Measurements from ENCODE around the gene MORN2.

DNA sequence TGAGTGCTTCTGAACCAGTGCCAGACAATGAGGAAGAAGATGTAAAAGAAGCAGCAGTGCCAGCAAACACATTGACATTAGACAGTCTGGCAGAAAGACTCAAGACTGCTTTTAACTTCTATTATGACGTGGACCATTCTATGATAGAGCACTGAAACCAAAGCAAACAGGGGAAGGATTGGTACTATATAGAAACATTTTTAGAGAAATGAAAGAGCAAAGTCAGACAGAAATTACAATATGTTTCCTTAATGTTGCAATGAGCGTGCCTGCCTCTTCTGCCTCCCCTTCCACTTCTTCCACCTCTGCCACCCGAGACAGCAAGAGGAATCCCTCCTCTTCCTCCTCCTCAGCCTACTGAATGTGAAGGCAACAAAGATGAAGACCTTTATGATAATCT lies 39.8 kb upstream of the MORN2 start:
- TF ChIP-seq ZNF274 (IDR thresholded peaks at IDR 0.05; ENCODE audit: low read length) (no peak), ZNF274 (tag by site-specific recombination; IDR thresholded peaks at IDR 0.05; ENCODE audit: borderline replicate concordance) (no peak), ZNF48 (tag by site-specific recombination; IDR thresholded peaks at IDR 0.05) (no peak), ZNF324 (tag by site-specific recombination; IDR thresholded peaks at IDR 0.05) (no peak)
- TF ChIP-seq, protein P1, sequence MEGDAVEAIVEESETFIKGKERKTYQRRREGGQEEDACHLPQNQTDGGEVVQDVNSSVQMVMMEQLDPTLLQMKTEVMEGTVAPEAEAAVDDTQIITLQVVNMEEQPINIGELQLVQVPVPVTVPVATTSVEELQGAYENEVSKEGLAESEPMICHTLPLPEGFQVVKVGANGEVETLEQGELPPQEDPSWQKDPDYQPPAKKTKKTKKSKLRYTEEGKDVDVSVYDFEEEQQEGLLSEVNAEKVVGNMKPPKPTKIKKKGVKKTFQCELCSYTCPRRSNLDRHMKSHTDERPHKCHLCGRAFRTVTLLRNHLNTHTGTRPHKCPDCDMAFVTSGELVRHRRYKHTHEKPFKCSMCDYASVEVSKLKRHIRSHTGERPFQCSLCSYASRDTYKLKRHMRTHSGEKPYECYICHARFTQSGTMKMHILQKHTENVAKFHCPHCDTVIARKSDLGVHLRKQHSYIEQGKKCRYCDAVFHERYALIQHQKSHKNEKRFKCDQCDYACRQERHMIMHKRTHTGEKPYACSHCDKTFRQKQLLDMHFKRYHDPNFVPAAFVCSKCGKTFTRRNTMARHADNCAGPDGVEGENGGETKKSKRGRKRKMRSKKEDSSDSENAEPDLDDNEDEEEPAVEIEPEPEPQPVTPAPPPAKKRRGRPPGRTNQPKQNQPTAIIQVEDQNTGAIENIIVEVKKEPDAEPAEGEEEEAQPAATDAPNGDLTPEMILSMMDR (tag by site-specific recombination; IDR thresholded peaks at IDR 0.05) = no peak

All from HEK293 (cell line).